Lower lobe of right lung (tissue), 2 donors: ENCODE measurements around the gene CYBRD1. TPM values are rescaled to one million over a fixed set of nuclear protein-coding genes. Genes with fewer than 3 reads are reported as not detected.

Source experiments
- ATAC-seq, 2 donors: fragments of 200-7000 bp; cut with Tn5 transposase; one replicate each; pipeline ENCODE4 v1.9.1; 2020 to 2022; ENCODE audit warnings: mild to moderate bottlenecking in 2 of 2, moderate library complexity in 2 of 2
- DNase-seq: peaks from one replicate; pipeline ENCODE4 v3.0.0-alpha.2; 2020
- H3K27ac ChIP-seq: fragments of 200-600 bp; one replicate; pipeline ENCODE4 v1.8.0; 2022
- H3K27me3 ChIP-seq: fragments of 200-600 bp; one replicate; pipeline ENCODE4 v1.8.0; 2022; ENCODE audit warnings: low read depth
- H3K36me3 ChIP-seq: fragments of 200-600 bp; one replicate; pipeline ENCODE4 v1.8.0; 2022; ENCODE audit warnings: mild to moderate bottlenecking
- H3K4me1 ChIP-seq: fragments of 200-600 bp; one replicate; pipeline ENCODE4 v1.8.0; 2022
- H3K4me3 ChIP-seq: fragments of 200-600 bp; one replicate; pipeline ENCODE4 v1.8.0; 2022; ENCODE audit warnings: mild to moderate bottlenecking
- H3K9me3 ChIP-seq: fragments of 200-600 bp; one replicate; pipeline ENCODE4 v1.8.0; 2022
- intact Hi-C: fragments of 100-400 bp; cut with DNase I; formaldehyde crosslinking; loops from one replicate; pipeline ENCODE4 v1.11.0; 2022
- total RNA-seq: library from RNA; stranded (reverse); fragmentation: NEBNext Ultra II Directional; extraction: Animal tissue kit (Norgen Biotek cat#: 25700); gene quantifications from one replicate; pipeline ENCODE4 v1.2.1, GENCODE V29; 2021
- TF ChIP-seq, protein P1 (sequence below): fragments of 200-600 bp; IDR thresholded peaks from one replicate; pipeline ENCODE4 v1.8.0; 2022; ENCODE audit warnings: antibody characterized with exemption, mild to moderate bottlenecking
- donor health status: DM: no; HTN: yes; CAD: no; lungs with severe emphysema.

CYBRD1 gene
- total RNA-seq, 1 donor from 2014 or later = 262 TPM

DNA sequence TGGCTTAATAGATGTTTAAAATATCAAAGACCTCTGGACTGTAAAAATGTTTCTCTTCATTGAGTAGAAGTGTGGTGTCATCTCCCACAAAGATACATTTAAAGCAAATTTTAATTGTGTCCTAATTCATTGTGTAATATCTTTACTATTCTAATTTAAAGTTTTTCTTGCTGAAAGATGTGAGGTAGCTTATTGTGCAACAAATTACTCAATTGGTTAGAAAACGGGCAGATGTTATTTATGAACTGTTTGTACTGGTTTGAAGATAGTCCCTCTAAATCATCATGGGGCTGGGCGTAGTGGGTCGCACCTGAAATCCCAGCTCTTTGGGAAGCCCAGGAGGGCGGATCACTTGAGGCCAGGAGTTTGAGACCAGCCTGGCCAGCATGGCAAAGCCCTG lies 65.3 kb downstream of the CYBRD1 start:
- ATAC-seq = no peak
- Histone ChIP-seq H3K36me3 (no peaks in the 10 kb centered on the region), H3K9me3 (no peaks in the 10 kb centered on the region), H3K27me3 (peaks cover 8% of the 10 kb centered on the region), H3K4me1 (no peaks in the 10 kb centered on the region), H3K4me3 (no peak overlapping the region), H3K27ac (no peak overlapping the region)
- intact Hi-C loops = no loop called here
- TF ChIP-seq, protein P1, sequence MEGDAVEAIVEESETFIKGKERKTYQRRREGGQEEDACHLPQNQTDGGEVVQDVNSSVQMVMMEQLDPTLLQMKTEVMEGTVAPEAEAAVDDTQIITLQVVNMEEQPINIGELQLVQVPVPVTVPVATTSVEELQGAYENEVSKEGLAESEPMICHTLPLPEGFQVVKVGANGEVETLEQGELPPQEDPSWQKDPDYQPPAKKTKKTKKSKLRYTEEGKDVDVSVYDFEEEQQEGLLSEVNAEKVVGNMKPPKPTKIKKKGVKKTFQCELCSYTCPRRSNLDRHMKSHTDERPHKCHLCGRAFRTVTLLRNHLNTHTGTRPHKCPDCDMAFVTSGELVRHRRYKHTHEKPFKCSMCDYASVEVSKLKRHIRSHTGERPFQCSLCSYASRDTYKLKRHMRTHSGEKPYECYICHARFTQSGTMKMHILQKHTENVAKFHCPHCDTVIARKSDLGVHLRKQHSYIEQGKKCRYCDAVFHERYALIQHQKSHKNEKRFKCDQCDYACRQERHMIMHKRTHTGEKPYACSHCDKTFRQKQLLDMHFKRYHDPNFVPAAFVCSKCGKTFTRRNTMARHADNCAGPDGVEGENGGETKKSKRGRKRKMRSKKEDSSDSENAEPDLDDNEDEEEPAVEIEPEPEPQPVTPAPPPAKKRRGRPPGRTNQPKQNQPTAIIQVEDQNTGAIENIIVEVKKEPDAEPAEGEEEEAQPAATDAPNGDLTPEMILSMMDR = no peak
- DNase-seq = no peak

DNA sequence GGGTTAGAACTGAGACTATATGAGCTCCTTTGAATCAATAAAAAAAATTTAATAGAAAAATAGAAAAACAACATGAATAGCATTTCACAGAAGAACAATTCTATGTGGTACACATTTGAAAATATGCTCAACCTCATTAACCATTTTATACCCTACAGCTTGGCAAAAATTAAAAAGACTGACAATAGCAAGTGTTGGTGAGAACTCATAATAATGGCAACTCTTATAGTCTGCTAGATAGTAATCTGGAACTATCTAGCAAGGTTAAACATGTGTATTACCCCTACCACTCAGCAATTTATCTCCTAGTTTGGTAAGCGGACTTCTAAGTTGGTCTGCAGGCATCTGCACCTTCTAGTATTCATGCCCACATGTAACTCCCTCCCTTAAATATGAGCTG lies 67.8 kb downstream of the CYBRD1 start:
- no peak for DNase-seq
- H3K9me3 ChIP-seq = no peaks in the 10 kb centered on the region
- TF ChIP-seq, protein P1 = no peak
- no peak for ATAC-seq
- H3K4me3 ChIP-seq = no peak overlapping the region
- intact Hi-C loops = no loop called here
- no peaks in the 10 kb centered on the region for H3K36me3 ChIP-seq
- no peaks in the 10 kb centered on the region for H3K4me1 ChIP-seq
- H3K27me3 ChIP-seq = peaks cover under 1% of the 10 kb centered on the region
- no peak overlapping the region for H3K27ac ChIP-seq

DNA sequence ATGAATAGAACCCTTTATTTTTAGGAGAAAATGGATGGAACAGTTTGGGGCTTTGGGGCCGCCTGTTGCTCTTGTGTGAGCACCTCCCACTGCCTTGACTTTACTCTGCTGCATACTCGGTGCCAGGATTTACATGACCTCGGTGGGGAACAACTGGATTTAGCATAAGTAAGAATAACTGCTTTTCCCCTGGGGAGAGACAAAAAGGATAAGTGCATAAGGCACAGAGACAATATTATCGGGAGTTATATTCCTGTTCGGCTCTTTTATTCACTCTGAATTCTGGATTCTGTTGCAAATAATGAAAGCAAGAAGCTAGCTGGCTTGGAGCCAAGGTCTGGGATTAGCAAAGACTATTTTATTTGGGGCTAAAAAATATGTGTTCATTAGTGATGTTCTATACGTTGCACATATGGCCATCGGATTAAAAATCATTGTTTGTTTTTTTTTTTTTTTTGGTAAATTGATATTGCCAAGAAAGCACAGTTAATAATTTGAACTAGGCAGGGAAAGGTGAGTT lies 69.8 kb downstream of the CYBRD1 start:
- Histone ChIP-seq H3K27ac (no peak overlapping the region), H3K4me3 (no peak overlapping the region), H3K36me3 (no peaks in the 10 kb centered on the region), H3K9me3 (no peaks in the 10 kb centered on the region), H3K4me1 (no peaks in the 10 kb centered on the region), H3K27me3 (no peaks in the 10 kb centered on the region)
- ATAC-seq (no peak), DNase-seq (no peak)
- TF ChIP-seq, protein P1 = no peak
- intact Hi-C loops = no loop called here

DNA sequence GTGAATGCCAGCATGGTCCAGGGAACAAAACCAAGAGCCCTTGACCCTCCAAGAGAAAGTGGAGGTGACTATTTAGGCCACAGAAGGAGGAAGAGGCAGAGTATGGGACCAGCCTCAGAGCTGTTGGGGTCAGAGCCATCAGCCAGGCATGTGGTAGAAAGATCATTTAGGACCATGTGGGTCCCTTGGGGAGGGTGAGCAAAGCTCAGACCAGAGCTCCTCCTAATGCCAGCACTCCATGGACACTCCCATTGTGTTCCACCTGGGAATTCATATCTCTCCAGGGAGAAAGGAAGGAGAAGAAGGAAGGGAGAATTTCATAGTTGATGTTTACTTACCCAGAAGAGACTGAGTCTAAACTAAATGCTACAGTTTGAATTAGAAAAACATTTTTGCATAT lies 73.2 kb downstream of the CYBRD1 start:
- Histone ChIP-seq H3K27me3 (no peaks in the 10 kb centered on the region), H3K4me3 (no peak overlapping the region), H3K9me3 (no peaks in the 10 kb centered on the region), H3K36me3 (no peaks in the 10 kb centered on the region), H3K27ac (no peak overlapping the region), H3K4me1 (no peaks in the 10 kb centered on the region)
- DNase-seq (no peak), ATAC-seq (no peak)
- intact Hi-C loops = no loop called here
- TF ChIP-seq, protein P1 = no peak

DNA sequence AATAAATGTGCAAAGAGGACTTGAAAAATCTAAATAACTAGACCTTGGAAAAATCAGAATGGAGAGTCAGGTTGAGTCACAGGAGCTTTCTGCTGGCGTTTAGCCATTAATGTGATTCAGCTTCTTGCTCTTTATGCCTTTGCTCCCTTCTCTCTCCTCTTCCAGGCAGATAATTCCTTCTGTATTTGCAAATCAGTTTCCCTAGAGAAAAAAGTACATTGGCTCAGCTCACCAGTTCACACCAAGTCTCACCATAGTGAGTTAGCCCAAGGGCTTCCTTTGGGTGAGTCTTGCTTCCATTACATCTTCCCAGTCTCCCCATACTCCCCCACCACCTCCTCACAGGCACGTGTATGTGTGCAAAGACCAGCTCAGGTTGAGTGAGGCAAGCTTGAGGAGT lies 73.6 kb downstream of the CYBRD1 start:
- Histone ChIP-seq H3K27ac (no peak overlapping the region), H3K36me3 (no peaks in the 10 kb centered on the region), H3K4me1 (no peaks in the 10 kb centered on the region), H3K27me3 (no peaks in the 10 kb centered on the region), H3K9me3 (no peaks in the 10 kb centered on the region), H3K4me3 (no peak overlapping the region)
- ATAC-seq = no peak
- TF ChIP-seq, protein P1 = no peak
- intact Hi-C loops = no loop called here
- no peak for DNase-seq
